T-helper 1 cell treated with Interleukin-12 subunit alpha and Interleukin-12 subunit beta and Interleukin-4 antibody, amounts not matched to agents 30 μg/mL and 1 μg/mL, for 36 hours (primary cell): Measurements from ENCODE around the gene RALGAPA1.
"Not testable (repeated sequence)": the region's sequence is repeated elsewhere in the genome, so short reads cannot be mapped to it uniquely, and the experiment has no call there.

Experiments used
- H3K27ac Mint-ChIP-seq: one replicate; pipeline ENCODE4 v1.8.0; 2021; ENCODE audit warnings: mild to moderate bottlenecking, mixed read lengths
- H3K27me3 Mint-ChIP-seq: one replicate; pipeline ENCODE4 v1.8.0; 2021; ENCODE audit warnings: low read depth, mixed read lengths
- H3K36me3 Mint-ChIP-seq: one replicate; pipeline ENCODE4 v1.8.0; 2021; ENCODE audit warnings: low read depth, mixed read lengths
- H3K4me1 Mint-ChIP-seq: one replicate; pipeline ENCODE4 v1.8.0; 2021; ENCODE audit warnings: low read depth, mixed read lengths
- H3K4me3 Mint-ChIP-seq: one replicate; pipeline ENCODE4 v1.8.0; 2021; ENCODE audit warnings: mild to moderate bottlenecking, moderate library complexity, mixed read lengths
- H3K9me3 Mint-ChIP-seq: one replicate; pipeline ENCODE4 v1.8.0; 2021; ENCODE audit warnings: mixed read lengths

Gene RALGAPA1

DNA sequence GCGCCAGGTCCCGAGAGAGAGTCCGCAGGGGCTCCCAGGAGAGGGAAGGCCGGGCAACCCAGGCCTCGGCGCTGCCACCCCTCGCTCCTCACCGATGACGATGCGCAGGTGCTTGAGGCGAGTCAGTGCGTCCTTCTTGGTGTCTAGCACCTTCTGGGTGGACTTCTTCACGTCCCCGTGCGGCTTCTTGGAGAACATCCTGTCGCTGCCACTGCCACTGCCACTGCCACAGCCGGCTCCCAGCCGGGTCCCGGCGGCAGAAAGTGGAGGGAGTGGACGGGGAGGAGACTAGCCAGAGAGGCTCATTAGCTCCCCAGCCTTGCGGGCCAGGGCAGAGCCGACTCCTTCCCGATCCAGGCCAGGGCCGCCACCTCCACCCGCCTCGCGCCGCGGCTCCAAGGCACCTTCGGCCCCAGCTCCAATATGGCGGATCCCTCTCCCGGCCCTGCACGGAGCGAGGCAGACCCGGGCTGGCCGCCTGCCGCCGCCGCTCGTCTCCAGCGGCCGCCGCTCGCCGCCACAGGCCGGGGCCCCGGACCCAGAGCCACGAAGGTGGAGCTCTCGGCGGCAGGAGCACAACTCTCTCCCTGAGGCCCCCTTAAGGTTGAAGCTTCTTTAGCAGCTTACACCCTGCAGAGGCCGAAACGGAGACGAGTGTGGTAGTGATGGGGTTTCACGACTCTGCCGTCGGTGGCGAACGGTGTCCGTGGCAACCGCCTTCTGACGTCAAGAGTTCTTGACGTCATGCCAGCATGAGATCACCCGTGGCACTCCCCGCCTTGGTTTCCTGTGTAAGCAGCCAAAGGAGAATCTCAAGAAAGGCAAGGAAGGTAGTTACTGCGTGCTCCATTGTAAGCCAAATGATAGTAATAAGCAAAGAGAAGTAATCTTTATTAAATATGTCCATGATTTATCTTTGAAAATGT, at the start of gene RALGAPA1:
RALGAPA1 (minus strand) TSS at position 658 of the 926 bp plus-strand sequence; CDS start at position 198, 460 bp downstream.
- H3K36me3 Mint-ChIP-seq, H3K9me3 Mint-ChIP-seq, H3K27me3 Mint-ChIP-seq: not testable (repeated sequence)
- H3K27ac Mint-ChIP-seq = peak within 1 kb of the TSS; percentile 98
- peak within 1 kb of the TSS; percentile 100 for H3K4me3 Mint-ChIP-seq
- peaks cover 24% of the 10 kb centered on the region for H3K4me1 Mint-ChIP-seq

GRCh38 chr14:35858521-35859209, 49.6 kb upstream of the RALGAPA1 start:
- Mint-ChIP-seq H3K36me3 (peaks cover 6% of the 10 kb centered on the region), H3K4me3 (no peak overlapping the region), H3K4me1 (no peaks in the 10 kb centered on the region), H3K27me3 (no peaks in the 10 kb centered on the region), H3K27ac (no peak overlapping the region), H3K9me3 (no peaks in the 10 kb centered on the region)

DNA sequence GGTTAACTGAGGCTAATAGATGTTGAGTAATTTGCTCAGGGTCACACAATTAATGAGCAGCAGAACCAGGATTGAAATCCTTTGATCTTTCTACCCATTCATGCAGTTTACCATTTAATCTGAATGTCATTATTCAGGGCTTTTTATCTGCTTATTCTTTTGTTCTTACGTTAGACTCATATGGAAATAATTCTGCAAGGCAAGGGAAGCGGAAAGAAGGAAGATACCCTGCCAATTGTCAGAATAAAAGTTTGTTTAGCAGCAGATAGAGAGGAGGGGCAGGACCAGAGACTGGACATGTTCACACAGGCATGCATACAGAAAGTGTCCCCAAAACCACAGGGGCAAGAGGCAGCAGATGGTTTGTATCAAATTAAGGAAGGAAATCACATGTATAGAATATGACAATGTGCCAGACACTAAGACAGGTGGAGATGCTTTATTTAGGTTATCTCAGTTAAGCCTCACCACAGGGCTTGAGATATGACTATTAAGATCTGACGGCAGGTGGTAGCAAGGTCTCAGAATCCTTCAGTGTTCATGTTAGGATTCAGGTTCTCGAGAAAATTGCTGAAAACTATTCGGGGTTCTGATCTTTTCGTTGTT, 46.9 kb upstream of the RALGAPA1 start:
- H3K27me3 Mint-ChIP-seq = no peaks in the 10 kb centered on the region
- H3K27ac Mint-ChIP-seq = no peak overlapping the region
- peaks cover 9% of the 10 kb centered on the region for H3K9me3 Mint-ChIP-seq
- no peaks in the 10 kb centered on the region for H3K4me1 Mint-ChIP-seq
- no peak overlapping the region for H3K4me3 Mint-ChIP-seq
- peaks cover 9% of the 10 kb centered on the region for H3K36me3 Mint-ChIP-seq

DNA sequence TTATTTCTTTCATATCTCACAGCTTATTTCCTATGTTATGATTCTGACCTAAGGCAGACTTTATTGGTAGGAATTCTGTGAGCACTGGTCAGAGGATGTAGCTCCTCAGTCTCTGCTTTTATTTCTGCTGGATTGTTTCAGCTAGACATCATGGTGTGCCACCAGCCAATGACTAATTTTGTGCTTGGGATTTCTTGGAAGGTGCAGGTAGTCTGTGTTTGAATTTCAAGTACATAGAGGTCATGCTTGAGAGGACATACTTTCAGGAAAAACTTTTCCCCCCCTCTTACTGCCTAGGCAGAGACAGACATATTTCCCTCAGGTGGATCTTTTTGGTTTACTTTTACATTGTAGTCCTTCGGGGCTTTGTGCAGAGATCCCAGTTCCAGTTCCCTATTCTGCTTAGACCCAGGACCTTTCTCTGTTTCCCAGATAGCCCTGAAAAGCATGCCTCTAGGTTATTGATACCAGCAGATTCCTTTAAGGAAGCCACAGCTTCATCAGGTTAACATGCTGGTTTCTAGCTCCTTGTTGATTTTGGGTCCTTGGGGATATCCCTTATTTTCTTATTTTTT, 45.7 kb upstream of the RALGAPA1 start:
- Mint-ChIP-seq H3K27me3 (no peaks in the 10 kb centered on the region), H3K4me1 (no peaks in the 10 kb centered on the region)

DNA sequence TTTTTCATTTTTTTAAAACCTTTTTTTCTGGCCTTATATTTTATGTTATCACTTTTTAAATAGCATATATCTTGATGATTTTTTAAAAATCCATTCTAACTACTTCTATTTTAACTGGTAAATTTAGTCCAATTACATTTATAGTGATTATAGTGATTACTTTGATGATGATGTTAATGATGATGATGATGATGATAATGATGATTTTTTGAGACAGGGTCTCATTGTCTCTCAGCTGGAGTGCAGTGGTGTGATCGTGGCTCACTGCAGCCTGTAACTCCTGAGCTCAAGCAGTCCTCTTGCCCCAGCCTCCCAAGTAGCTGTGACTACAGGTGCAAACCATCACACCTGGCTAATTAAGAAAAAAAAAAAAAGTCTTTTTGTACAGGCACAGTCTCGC, 44.1 kb upstream of the RALGAPA1 start:
- Mint-ChIP-seq H3K36me3 (peaks cover 7% of the 10 kb centered on the region), H3K27me3 (no peaks in the 10 kb centered on the region), H3K4me1 (no peaks in the 10 kb centered on the region), H3K27ac (no peak overlapping the region), H3K9me3 (peaks cover 9% of the 10 kb centered on the region), H3K4me3 (no peak overlapping the region)

More for the DNA sequence above, 45.7 kb upstream of the RALGAPA1 start:
- H3K4me3 Mint-ChIP-seq = no peak overlapping the region
- H3K27ac Mint-ChIP-seq = no peak overlapping the region
- H3K9me3 Mint-ChIP-seq = peaks cover 9% of the 10 kb centered on the region
- peaks cover 9% of the 10 kb centered on the region for H3K36me3 Mint-ChIP-seq

GRCh38 chr14:35851823-35852222, 42.7 kb upstream of the RALGAPA1 start:
- H3K4me3 Mint-ChIP-seq = no peak overlapping the region
- peaks cover under 1% of the 10 kb centered on the region for H3K4me1 Mint-ChIP-seq
- H3K27me3 Mint-ChIP-seq = no peaks in the 10 kb centered on the region
- H3K9me3 Mint-ChIP-seq = peaks cover 9% of the 10 kb centered on the region
- peaks cover 7% of the 10 kb centered on the region for H3K36me3 Mint-ChIP-seq
- H3K27ac Mint-ChIP-seq = no peak overlapping the region

DNA sequence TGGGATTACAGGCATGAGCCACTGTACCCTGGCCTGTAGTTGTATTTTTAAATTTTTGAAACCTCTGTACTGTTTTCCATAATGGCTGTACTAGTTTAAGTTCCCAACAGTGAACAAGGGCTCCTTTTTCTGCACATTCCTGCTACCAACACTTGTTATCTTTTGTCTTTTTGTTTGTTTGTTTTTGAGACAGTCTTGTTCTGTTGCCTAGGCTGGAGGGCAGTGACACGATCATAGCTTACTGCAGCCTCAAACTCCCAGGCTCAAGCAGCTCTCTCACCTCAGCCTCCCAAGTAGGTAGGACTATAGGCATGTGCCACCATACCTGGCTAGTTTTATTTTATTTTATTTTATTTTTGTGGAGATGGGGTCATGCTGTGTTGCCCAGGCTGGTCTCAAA, 40.0 kb upstream of the RALGAPA1 start:
- H3K27ac Mint-ChIP-seq = no peak overlapping the region
- no peak overlapping the region for H3K4me3 Mint-ChIP-seq
- H3K27me3 Mint-ChIP-seq = no peaks in the 10 kb centered on the region
- H3K9me3 Mint-ChIP-seq = peaks cover 14% of the 10 kb centered on the region
- peaks cover 6% of the 10 kb centered on the region for H3K4me1 Mint-ChIP-seq
- peaks cover 22% of the 10 kb centered on the region for H3K36me3 Mint-ChIP-seq

DNA sequence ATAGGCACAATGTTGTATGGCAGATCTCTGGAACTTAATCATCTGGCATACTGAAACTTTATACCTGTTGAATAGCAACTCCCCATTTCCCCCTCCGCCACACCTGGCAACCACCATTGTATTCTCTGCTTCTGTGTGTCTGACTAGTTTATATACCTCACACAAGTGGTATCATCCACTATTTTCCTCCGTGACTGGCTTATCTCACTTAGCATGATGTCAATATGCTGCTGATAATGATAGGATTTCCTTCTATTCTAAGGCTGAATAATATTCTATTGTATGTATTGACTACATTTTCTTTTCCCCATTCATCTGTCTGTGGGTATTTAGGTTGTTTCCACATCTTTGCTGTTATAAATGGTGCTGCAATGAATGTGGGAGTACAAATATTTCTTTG, 38.5 kb upstream of the RALGAPA1 start:
- no peak overlapping the region for H3K27ac Mint-ChIP-seq
- H3K4me1 Mint-ChIP-seq = peaks cover 6% of the 10 kb centered on the region
- H3K36me3 Mint-ChIP-seq = peaks cover 32% of the 10 kb centered on the region
- H3K4me3 Mint-ChIP-seq = no peak overlapping the region
- no peaks in the 10 kb centered on the region for H3K27me3 Mint-ChIP-seq
- H3K9me3 Mint-ChIP-seq = peaks cover 18% of the 10 kb centered on the region

- no peak overlapping the region for H3K27ac Mint-ChIP-seq
- peaks cover 37% of the 10 kb centered on the region for H3K9me3 Mint-ChIP-seq
- H3K27me3 Mint-ChIP-seq = no peaks in the 10 kb centered on the region
- H3K4me1 Mint-ChIP-seq = peaks cover 6% of the 10 kb centered on the region
- H3K4me3 Mint-ChIP-seq = no peak overlapping the region
- H3K36me3 Mint-ChIP-seq = peaks cover 53% of the 10 kb centered on the region
Measured at GRCh38 chr14:35844494-35844893, 35.4 kb upstream of the RALGAPA1 start.

GRCh38 chr14:35842245-35842644, 33.1 kb upstream of the RALGAPA1 start:
- peaks cover 69% of the 10 kb centered on the region for H3K36me3 Mint-ChIP-seq
- not testable (repeated sequence) for H3K4me3 Mint-ChIP-seq, H3K27me3 Mint-ChIP-seq, H3K4me1 Mint-ChIP-seq, H3K27ac Mint-ChIP-seq
- H3K9me3 Mint-ChIP-seq = peaks cover 47% of the 10 kb centered on the region

- peaks cover 72% of the 10 kb centered on the region for H3K36me3 Mint-ChIP-seq
Measured at GRCh38 chr14:35841704-35842103, 32.6 kb upstream of the RALGAPA1 start.

DNA sequence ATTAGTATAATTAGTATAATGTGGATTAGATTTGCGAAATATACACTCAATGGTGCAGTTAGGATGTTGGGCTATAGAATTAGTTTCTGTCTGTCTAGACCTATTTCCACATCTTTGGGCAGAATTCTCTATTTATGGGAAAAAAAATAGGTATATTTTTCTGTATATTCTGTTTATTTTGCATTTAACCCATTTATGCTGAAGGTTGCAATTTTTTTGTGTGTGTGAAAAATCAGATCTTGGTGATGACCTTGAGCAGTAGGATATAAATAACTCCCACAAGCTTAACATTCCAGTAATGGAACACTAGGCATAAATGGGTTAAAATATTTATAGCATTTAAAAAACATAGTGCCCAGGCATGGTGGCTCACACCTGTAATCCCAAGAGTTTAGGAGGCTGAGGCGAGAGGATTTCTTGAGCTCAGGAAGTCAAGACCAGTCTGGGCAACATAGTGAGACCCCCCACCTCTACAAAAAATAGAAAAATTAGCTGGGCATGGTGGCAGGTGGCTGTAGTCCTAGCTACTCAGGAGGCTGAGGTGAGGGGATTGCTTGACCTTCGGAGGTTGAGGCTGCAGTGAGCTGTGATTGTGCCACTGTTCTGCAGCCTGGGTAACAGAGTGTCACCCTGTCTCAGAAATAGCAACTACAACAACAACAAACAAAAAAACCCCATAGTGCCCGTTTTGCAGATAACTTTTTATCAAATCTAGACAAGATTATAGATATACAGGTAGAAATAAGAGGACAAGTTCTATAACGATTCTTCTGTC, 26.3 kb upstream of the RALGAPA1 start:
- Mint-ChIP-seq H3K4me1 (no peaks in the 10 kb centered on the region), H3K9me3 (peaks cover 19% of the 10 kb centered on the region), H3K36me3 (peaks cover 40% of the 10 kb centered on the region), H3K27me3 (no peaks in the 10 kb centered on the region), H3K4me3 (no peak overlapping the region), H3K27ac (no peak overlapping the region)

More at GRCh38 chr14:35841704-35842103, 32.6 kb upstream of the RALGAPA1 start:
- not testable (repeated sequence) for H3K4me3 Mint-ChIP-seq, H3K27me3 Mint-ChIP-seq, H3K4me1 Mint-ChIP-seq, H3K27ac Mint-ChIP-seq
- H3K9me3 Mint-ChIP-seq = peaks cover 47% of the 10 kb centered on the region

DNA sequence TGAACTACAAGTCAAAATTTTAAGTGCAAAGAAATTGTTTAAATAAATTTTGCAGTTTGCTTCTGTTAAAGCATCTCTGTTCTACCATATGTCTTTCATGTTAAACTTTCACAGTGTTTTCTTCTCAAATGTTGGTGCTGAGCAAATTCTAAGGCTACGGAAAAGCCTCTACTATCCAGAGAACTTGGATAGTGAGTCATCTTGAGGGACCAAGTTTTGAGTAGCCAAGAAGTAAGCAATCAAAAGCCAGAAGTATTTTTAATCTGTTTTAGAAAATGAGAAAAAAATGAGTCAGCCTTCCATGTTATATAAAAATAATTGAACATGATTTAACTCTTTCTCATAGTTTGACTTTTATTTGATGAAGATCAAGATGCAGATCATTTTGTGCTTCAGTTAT, 20.4 kb upstream of the RALGAPA1 start:
- Mint-ChIP-seq H3K27me3 (no peaks in the 10 kb centered on the region), H3K27ac (no peak overlapping the region), H3K4me1 (peaks cover 17% of the 10 kb centered on the region), H3K9me3 (no peaks in the 10 kb centered on the region), H3K4me3 (no peak overlapping the region), H3K36me3 (peaks cover 4% of the 10 kb centered on the region)
